ENCODE results near the gene ABCC3. TPM values are rescaled to one million over a fixed set of nuclear protein-coding genes. Genes with fewer than 3 reads are reported as not detected.

Gene ABCC3, protein sequence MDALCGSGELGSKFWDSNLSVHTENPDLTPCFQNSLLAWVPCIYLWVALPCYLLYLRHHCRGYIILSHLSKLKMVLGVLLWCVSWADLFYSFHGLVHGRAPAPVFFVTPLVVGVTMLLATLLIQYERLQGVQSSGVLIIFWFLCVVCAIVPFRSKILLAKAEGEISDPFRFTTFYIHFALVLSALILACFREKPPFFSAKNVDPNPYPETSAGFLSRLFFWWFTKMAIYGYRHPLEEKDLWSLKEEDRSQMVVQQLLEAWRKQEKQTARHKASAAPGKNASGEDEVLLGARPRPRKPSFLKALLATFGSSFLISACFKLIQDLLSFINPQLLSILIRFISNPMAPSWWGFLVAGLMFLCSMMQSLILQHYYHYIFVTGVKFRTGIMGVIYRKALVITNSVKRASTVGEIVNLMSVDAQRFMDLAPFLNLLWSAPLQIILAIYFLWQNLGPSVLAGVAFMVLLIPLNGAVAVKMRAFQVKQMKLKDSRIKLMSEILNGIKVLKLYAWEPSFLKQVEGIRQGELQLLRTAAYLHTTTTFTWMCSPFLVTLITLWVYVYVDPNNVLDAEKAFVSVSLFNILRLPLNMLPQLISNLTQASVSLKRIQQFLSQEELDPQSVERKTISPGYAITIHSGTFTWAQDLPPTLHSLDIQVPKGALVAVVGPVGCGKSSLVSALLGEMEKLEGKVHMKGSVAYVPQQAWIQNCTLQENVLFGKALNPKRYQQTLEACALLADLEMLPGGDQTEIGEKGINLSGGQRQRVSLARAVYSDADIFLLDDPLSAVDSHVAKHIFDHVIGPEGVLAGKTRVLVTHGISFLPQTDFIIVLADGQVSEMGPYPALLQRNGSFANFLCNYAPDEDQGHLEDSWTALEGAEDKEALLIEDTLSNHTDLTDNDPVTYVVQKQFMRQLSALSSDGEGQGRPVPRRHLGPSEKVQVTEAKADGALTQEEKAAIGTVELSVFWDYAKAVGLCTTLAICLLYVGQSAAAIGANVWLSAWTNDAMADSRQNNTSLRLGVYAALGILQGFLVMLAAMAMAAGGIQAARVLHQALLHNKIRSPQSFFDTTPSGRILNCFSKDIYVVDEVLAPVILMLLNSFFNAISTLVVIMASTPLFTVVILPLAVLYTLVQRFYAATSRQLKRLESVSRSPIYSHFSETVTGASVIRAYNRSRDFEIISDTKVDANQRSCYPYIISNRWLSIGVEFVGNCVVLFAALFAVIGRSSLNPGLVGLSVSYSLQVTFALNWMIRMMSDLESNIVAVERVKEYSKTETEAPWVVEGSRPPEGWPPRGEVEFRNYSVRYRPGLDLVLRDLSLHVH (N-terminal part only)
- 3.9 TPM for polyA plus RNA-seq (2013, experiment 1 of 2; ENCODE audit: insufficient read length)
- 2.8 TPM for polyA plus RNA-seq (2013, experiment 2 of 2; ENCODE audit: insufficient read length)

DNA sequence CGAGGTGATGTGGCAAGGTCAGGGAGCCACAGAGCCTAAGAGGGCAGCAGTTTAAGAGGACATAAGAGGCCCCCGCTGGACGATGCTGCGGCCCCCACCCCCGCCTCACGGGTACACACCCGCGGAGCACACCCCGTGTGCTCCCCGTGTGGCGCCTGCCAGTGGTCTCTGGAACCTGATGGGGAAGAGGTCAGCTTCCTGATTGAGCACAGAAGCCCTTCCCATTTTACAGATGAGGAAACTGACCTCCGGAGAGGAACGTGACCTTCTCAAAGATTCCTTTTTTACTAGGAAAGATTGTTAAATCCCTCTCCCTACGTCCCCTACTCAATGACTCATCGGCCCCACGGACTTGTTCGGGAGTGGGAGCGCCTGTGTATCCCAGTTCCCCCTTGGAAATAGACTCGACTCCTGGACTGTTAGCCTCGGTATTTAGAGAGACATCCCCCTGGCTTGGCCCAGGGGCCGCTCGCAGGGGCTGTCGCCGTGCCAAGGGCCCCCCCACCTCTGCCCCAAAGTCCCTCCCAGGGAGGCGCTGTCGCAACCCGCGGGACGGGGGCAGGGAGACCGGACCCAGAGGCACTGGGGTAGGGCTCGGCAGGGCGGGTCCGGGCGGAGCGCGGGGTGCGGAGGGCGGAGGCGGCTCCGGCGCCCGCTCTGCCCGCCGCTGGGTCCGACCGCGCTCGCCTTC lies at the start of gene ABCC3:
Gene ABCC3 (plus strand): TSS at position 658 of the 691 bp plus-strand sequence. CDS start 56 bp downstream, outside the sequence.
- DNase-seq, result peak; percentile 40

DNA sequence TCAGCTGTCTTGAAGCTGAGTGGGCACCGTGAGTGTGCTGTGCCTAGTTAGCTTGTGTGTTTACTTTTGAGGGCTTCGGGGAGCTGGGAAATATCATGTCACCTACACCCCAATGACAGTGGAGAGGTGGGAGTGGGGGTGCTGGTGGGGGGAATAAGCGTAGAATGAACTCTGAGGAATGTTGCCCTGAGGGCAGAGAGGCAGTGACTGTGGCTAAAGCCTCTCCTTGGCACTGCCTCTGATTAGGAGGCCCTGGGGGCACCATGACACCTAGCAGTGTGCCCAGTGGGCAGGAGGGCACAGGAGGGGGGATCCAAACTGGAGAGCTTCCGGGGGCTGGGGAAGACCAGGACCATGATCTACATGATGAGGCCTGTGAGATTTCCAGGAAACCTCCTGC lies 49.3 kb upstream of the ABCC3 start:
- no peak for DNase-seq

DNA sequence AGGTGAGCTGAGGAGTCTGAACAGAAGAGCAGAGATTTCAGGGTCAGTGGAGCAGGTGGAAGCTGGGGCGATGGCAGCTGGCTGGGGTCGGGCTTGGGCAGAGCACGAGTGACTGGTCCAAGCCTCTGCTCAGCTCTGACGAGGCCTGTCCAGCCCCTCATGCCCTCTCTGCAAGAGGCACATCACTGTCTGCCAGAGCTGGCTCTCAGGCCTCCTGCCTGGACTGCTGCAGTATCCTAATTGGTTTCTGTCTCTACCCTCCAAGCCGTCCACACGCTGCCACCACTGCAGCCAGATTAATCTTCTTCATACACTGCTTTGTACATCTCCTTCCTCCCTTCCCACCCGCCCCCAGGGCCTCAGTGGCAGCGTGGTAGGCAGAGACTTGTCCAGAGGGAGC lies 48.8 kb upstream of the ABCC3 start:
- DNase-seq, result no peak

DNA sequence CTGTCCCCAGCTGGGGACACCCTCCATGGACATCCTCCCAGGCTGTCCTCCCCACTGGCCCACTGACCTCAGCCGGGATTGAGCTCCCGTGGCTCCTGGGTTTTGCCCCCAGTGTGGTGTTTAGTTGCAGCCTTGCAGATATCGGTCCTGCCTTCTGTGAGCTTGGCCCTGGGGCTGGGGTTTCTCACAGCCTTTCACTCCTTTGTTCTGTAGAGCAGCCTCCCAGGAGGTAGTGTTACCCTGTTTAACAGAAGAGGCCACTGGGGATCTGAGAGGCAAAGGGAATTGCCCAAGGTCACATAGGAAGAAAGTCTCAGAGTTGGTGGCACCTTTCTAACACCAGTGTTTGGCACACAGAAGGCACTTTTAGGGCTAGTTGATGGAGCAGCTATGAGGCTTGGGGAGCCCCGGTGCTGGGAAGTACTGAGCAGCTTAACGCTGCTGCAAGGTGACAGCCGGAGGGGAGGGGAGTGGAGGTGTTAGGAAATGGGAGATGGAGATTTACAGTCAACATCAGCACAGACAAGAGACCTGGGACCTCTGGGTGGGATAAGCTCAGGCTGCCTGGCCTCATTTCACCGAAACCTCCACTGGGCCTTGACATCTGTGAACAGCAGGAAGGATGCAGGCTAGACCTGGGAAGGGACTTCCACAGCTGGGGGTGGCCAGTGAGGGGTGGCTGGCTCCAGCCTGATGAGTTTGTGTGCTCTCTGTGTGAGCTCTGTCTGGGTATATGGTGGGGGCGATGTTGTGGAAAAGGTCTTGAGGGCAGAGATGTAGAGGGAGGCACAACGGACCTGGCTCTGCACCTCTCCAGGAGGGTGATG lies 48.0 kb upstream of the ABCC3 start:
- no peak for DNase-seq

DNA sequence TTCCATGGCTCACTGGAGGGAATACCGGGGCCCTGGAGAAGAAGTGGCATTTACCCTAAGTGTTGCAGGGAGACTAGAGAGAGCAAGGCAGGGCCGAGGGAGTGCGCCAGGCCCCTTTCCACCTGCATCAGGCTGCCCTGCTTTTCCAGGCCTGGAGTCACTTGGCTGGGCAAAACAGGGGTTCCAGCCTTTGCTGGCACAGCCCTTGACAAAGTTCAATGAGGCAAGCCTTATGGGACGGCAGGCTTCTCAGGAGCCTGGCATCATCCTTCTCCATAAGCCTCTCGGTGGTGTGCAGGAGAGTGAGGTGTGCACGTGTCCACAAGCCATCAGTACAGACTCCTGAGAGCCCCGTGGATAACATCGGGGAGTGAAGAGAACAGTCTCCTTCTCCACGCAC lies 47.1 kb upstream of the ABCC3 start:
- no peak for DNase-seq

DNA sequence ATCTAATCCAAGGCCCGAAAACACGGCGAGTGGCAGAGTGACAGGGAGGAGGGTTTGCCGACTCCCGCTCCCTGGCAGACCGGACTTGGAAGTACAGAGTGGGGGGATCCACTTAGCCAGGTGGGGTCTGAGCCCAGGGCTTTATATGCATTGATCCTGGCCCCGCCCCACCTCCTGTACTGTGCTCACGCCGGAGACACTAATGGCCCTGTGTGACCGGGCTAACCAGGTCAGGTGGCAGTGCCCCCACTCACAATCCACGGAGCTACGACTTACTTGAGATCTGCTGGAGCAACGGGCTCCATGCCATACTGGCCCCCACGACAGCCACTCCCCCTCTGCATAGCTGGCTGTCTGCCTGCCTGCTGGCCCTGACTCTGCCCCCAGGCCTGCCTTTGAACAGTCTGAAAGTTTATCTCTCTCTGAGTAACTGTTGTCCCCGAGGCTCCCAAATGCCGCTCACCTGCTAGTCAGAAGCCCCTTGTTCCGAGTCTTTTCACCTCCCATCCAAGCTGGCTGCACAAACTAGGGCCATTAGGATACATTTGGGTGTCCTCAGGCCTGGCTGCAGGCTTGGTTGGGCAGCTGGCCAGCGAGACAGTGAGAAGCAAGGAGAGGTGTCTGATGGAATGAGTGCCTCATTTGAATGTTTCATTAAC lies 46.2 kb upstream of the ABCC3 start:
- no peak for DNase-seq

DNA sequence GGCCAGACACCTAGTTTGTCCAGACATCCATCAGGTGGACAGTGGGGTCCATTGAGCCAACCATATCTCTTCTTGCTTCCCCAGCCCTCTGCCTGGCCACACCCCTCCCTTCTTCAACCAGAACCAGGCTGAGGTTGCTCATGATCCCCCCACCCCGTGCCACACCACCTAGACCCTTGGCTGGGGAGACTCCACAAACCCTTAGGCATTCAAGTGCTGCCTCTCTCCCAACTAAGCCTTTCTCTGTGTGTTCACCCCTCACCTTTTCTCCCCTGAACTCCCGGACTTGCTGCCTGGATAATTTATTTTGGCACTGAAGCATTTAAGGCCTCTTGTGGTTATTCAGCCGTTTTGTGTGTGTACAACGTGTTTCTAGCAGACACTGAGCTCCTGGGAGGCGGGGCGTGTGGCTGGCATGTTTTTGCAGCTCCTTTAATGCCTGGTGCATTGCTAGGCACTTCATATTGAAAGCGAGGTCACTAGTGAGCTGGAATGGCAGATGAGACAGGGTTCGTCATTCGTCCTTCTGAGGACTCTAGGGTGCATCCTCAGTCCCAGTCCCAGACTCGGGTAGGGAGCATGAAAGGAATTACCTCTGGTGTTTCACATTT lies 45.5 kb upstream of the ABCC3 start:
- no peak for DNase-seq

DNA sequence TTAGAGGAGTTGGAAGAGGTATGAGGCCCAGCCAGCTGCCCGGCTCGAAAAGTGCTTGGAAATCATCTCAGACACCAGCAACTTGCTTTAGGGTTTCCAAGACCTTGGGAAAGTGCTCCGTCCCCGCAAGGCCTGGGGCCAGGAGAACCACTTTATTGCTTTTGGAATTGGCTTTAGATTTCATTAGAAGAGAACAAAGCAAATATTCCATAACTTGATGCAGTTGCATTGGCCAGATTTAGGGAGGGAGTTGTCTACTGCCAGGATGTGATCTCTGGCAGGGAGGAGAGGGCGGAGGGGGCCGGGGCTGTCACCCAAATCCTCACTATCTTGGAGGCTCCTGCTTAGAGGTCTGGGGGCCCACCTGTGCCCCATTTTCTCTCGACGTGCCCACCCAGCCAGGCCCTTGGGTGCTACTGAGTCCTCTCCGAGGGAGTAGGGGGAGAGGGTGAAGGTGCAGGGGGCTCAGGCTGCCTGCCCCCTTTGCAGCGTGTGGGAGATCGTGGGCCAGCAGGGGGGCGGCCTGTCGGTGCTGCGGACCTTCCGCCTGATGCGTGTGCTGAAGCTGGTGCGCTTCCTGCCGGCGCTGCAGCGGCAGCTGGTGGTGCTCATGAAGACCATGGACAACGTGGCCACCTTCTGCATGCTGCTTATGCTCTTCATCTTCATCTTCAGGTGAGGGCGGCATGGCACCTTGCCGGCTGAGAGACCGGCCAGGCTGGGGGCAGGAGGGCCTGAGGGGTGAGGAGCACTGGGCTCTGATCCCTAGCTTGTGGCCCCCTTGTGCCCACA lies 43.5 kb upstream of the ABCC3 start:
- no peak for DNase-seq

DNA sequence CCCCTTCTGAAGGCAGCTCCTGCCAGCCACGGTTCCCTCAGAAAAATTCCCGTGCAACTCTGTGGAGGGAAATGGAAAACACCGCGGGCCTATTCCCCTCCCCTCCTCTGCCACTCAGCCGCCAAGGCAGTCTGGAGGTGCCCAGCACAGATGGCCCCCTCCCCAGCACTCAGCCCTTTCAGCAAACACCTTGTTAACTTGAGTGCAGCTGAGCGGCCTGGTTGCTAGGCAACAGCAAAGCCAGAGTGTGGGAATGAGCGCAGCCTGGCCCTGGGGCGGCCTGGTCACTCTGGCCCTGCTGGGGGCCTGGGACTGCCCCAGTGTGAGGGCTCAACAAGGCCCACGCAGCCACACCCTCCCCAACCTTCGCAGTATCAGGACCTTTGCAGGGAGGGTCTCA lies 41.4 kb upstream of the ABCC3 start:
- DNase-seq, result no peak

DNA sequence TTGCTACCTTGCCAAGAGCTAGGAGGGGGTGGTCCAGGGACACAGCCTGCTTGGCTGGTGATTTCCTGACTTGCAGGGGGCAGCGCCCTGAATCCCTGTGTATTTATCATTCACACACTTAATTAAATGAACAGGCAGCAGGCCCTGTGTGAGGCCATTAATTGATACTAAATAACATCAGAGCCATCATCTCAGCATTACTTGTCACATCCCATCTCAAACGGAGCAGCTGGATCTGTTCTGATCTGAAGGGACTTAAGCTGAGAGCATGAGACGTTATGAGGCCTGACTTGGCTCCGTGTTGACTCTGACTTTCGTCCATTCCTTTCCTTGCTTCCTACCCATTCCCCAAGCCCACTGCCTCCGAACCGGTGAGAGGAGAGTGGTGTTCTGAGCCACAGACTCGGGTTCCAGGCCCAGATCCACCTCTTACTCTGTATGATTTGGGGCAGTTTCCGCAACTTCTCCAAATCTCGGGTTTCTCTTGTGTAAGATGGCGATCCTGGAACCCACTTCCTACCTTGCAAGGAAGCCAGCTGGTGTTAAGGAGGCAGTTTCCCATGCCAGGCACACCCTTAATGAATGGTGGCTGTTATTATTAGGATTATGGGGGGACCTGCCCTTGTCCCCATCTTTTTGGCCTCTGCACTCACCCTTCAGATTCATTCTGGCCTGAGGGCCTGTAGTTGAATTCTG lies 40.4 kb upstream of the ABCC3 start:
- no peak for DNase-seq

DNA sequence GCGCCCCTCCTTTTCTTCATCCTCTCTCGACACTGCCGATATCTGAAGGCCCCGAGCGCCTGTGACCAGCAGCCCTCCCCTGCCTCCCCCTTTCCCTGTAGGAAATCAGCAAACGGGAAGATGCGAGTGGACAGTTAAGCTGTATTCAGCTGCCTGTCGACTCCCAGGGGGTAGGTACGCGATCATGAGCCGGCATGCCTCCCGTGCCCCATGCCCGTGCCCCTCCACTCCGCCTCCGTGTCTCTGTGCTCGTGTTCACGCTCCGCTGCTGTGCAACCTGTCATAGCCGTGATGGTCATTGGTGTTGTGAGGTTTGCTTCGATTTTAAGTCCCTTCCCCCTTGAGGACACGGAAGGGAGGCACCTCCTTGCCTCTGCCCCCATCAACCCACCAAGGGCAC lies 39.8 kb upstream of the ABCC3 start:
- DNase-seq, result no peak

DNA sequence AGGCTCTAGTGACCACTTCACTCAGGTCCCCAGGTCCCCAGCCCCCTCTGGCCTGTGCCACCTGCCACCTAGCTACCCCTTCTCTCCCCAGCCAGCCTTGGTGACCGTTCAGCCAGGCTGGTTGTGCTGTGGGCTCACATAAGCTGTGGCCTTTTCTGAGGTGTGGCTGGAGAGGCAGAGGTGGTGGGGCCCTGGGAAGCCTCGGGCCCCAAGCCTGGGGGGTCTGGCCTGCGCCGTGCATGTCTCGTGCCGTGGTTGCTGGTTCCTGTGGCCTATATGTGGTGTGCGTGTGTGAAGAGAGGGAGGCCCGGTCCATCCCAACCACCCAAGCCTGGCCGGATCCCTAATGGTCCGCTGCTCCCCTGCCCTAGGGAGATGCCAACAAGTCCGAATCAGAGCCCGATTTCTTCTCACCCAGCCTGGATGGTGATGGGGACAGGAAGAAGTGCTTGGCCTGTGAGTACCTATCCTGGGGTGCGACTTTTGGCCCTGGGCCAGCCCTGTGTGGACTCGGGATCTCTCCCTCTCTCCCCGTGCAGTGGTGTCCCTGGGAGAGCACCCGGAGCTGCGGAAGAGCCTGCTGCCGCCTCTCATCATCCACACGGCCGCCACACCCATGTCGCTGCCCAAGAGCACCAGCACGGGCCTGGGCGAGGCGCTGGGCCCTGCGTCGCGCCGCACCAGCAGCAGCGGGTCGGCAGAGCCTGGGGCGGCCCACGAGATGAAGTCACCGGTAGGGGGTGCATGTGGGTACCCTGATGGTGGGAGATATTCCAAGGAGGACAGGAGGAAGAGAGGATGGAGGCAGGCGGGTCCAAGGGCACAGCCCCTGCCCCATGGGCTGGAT lies 38.3 kb upstream of the ABCC3 start:
- peak; percentile 6 for DNase-seq

DNA sequence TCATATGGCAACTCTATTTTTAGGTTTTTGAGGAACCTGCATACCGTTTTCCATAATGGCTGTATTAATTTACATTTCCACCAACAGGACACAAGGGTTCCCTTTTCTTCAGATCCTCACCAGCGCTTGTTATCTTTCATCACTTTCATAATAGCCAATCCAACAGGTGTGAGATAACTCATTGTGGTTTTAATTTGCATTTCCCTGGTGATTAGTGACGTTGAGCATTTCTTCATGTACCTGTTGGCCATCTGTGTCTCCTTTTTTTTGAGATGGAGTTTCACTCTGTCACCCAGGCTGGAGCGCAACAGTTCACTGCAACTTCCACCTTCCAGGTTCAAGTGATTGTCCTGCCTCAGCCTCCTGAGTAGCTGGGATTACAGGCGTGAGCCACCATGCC lies 36.2 kb upstream of the ABCC3 start:
- no peak for DNase-seq

DNA sequence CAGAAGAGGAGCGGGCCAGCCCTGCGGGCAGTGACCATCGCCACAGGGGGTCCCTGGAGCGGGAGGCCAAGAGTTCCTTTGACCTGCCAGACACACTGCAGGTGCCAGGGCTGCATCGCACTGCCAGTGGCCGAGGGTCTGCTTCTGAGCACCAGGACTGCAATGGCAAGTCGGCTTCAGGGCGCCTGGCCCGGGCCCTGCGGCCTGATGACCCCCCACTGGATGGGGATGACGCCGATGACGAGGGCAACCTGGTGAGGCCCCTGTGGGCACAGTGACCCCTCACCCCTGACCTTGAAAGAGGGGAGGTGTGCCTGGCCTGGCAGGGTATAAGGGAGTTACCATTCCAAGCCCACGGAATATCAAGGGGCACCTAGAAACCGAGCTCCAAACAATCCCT lies 35.1 kb upstream of the ABCC3 start:
- no peak for DNase-seq

DNA sequence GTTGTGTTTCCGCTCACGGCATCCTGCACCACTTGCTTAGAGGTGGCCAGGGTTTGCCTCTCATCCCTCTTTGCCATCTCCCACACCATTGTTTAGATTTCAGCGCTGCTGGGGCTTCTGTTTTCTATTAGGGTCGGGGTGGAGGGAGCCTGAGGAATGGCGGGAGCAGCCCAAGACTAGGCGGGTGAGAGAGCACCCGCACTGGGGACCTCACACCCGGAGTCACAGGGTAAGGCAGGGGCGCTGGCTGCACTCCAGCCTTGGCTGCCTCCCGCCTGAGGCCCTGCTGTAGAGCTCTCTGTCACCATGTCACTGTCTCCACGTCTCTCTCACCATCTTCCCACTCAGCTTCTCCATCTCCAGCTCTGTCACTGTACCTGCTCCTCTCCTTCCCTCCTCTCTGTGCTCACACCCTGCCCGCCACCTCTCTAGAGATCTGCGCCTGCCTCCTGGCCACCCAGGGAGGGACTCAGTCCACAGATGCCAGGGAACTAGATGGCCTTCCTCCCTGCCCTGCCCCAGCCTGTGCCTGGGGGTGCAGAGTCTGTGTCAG lies 32.8 kb upstream of the ABCC3 start:
- peak; percentile 6 for DNase-seq

DNA sequence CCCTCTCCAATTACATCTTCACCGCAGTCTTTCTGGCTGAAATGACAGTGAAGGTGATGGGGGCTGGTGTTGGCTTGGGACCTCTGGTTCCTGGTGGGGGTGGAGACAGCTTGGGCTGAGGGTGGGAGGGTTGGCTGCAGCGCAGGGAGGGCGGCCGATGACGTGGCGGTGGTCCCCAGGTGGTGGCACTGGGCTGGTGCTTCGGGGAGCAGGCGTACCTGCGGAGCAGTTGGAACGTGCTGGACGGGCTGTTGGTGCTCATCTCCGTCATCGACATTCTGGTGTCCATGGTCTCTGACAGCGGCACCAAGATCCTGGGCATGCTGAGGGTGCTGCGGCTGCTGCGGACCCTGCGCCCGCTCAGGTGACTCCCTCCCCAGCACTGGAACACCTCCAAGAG lies 31.8 kb upstream of the ABCC3 start:
- no peak for DNase-seq

DNA sequence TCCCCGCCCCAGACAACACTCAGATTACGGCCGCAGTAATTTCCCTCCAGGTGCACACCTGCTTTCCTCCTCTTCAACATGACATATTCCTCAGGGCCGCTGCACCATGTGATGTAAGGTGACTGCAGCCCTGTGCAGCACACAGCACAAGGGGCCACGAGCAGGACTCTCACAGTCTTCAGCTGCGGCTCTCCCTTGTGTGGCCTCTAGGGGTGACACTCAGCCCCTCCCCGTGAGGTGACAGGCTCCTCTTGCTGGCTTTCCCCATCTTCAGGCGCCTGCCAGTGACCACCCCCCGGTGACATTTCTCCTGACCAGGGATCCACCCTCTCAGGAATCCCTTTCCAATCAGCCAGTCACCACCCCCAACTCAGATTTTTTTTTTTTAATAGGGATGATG lies 31.3 kb upstream of the ABCC3 start:
- DNase-seq, result peak; percentile 13
